Large intestine (tissue), 3 donors: ENCODE data around the gene USP47. TPM values are rescaled to one million over a fixed set of nuclear protein-coding genes. Genes with fewer than 3 reads are reported as not detected.
A peak's percentile ranks its signal among the peaks of the same experiment; 100 is the strongest.

Experiments
- DNase-seq, 2 donors: peaks; one replicate each; pipeline versions ENCODE4 v3.0.0 to v3.0.0-alpha.2; 2013
- H3K27ac ChIP-seq: one replicate; pipeline ENCODE4 v1.5.1; 2013; ENCODE audit warnings: low read length
- H3K27me3 ChIP-seq: 2 replicates; pipeline ENCODE4 v1.6.1; 2013; ENCODE audit warnings: low read length; ENCODE audit not compliant: control insufficient read depth, insufficient read depth
- H3K36me3 ChIP-seq: 2 replicates; pipeline ENCODE4 v1.6.1; 2013; ENCODE audit warnings: low read length; ENCODE audit not compliant: control insufficient read depth, insufficient read depth
- H3K4me1 ChIP-seq: one replicate; pipeline ENCODE4 v1.6.1; 2013; ENCODE audit warnings: low read length; ENCODE audit not compliant: control insufficient read depth, insufficient read depth
- H3K4me3 ChIP-seq: one replicate; pipeline ENCODE4 v1.5.1; 2013; ENCODE audit warnings: low read length
- H3K9me3 ChIP-seq: one replicate; pipeline ENCODE4 v1.6.1; 2013; ENCODE audit warnings: mild to moderate bottlenecking, low read depth, low read length, moderate library complexity; ENCODE audit not compliant: control insufficient read depth
- WGBS: methylation state at CpG from one replicate; pipeline ENCODE4 v1.1.5; 2013; ENCODE audit warnings: low lambda C conversion rate; ENCODE audit not compliant: insufficient coverage; 5-methylcytosine and 5-hydroxymethylcytosine counted together
- polyA plus RNA-seq: library from polyadenylated mRNA; unstranded; fragments of 120-200 nt; gene quantifications from one replicate; pipeline ENCODE4 v1.2.1, GENCODE V29; 2013

USP47 gene
- polyA plus RNA-seq, 1 donor, result 64.1 TPM

DNA sequence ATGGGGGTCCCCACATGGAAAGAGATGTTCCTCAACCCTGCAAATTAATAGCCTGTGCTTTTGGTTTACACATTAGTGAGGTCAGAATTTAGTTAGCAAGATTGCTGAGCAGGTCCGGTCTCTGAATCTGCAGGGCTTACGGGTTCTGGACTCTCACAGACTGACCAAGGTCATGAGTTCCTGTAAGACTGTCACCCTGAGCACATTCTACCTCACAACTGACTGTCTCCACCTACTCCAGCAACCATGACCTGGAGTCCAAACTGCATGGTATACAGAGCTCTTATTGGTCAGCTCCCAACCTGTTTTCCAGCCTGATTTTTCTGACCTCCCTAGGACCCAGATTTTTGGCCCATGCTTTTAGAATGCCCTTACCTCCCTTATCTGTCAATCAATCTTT is 138.4 kb downstream of the USP47 start:
- peaks cover 20% of the 10 kb centered on the region for H3K4me1 ChIP-seq
- no peak overlapping the region for H3K4me3 ChIP-seq
- H3K27ac ChIP-seq, result no peak overlapping the region
- no peaks in the 10 kb centered on the region for H3K9me3 ChIP-seq
- WGBS, result no CpG with 5 or more reads among the region's 2 CpGs
- DNase-seq, result peak in 1 of 2 donors; percentile 23
- no peaks in the 10 kb centered on the region for H3K36me3 ChIP-seq
- peaks cover 2% of the 10 kb centered on the region for H3K27me3 ChIP-seq

DNA sequence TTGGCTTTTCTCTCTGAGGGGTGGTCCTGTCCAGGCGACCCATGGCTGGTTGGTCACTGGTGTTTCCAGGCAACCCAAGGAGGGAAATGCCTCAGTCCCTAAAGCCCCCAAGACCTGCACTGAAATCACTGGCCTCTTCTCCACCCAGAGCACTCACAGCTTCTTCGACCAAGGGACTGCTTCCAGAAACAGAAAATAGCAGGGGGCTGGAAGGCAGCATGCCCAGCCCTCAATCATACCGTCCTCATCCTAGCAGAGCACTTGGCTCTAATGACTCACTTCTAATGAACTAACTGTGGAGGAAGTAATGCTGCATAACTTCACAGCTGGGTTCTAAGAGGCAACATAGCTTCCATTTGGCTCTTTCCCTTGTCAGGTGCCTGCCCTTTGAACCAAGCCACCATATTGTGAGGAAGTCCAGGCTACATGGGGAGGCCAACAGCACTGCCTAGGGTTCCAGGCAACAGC is 139.1 kb downstream of the USP47 start:
- Histone ChIP-seq H3K36me3 (no peaks in the 10 kb centered on the region), H3K27ac (no peak overlapping the region), H3K9me3 (no peaks in the 10 kb centered on the region), H3K27me3 (peaks cover 2% of the 10 kb centered on the region), H3K4me1 (peaks cover 20% of the 10 kb centered on the region), H3K4me3 (no peak overlapping the region)
- WGBS, result no CpG with 5 or more reads among the region's 3 CpGs
- no peak for DNase-seq

DNA sequence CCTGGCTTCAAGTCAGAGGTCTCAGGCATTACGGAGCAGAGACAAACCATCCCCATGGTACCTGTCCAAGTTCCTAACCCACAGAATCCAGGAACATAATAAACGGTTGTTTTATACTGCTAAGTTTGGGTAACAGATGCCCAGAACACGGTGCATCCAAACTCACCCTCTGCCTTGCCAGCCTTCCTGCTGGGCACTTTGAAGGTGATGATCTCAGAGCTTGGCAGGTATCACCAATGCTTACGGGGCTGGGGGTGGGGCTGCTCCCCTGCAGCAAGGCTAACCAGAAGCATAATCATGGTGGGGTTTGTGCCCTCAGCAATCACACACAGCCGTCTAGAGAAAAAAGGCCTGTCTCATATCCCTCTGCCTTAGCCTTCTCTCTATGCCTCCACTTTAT is 139.6 kb downstream of the USP47 start:
- Histone ChIP-seq H3K36me3 (no peaks in the 10 kb centered on the region), H3K4me1 (peaks cover 18% of the 10 kb centered on the region), H3K27ac (no peak overlapping the region), H3K27me3 (peaks cover 2% of the 10 kb centered on the region), H3K9me3 (no peaks in the 10 kb centered on the region), H3K4me3 (no peak overlapping the region)
- no CpG with 5 or more reads among the region's 5 CpGs for WGBS
- DNase-seq, result no peak

DNA sequence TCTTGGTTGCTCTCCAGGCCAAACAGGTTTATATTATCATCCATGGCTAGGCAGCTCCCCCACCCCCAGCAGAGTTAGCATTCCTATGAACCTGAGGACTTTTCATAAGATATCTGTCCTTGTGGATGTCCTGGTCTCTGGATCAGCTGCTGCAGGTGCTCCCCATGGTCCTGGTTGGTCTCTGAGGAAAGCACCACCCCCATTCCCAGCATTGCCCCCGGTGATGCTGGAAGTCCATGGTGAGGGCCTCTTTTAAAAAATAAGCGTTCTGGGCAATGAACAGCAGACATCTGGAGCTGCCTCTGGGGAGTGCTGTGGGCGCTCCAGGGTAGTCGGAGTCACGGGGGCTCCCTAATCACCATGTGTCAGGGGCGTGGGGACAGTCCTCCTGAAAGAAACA is 140.1 kb downstream of the USP47 start:
- H3K4me3 ChIP-seq, result no peak overlapping the region
- peaks cover 2% of the 10 kb centered on the region for H3K27me3 ChIP-seq
- H3K36me3 ChIP-seq, result no peaks in the 10 kb centered on the region
- peaks cover 13% of the 10 kb centered on the region for H3K4me1 ChIP-seq
- no peak overlapping the region for H3K27ac ChIP-seq
- no peak for DNase-seq
- no CpG with 5 or more reads among the region's 6 CpGs for WGBS
- no peaks in the 10 kb centered on the region for H3K9me3 ChIP-seq

DNA sequence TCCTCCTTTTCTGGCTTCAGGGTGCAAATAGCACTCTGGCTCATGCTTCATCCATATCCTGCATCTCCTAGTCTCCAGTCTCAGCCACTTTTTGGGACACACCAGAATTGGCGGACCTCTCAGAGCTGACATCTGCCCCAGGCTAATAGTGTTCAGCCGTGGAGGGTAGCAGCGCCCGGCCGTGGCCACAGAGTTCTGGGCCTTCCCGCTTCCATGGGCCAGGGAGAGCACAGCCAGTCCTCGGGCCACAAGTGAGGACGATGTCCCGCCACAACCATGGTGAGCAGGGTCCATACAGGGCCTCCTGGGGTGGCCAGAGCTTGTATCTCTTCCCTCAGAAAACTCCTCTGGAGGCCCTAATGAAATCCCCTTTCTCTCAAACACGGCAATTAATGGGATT is 140.7 kb downstream of the USP47 start:
- H3K36me3 ChIP-seq, result no peaks in the 10 kb centered on the region
- H3K27me3 ChIP-seq, result peaks cover 2% of the 10 kb centered on the region
- peaks cover 10% of the 10 kb centered on the region for H3K4me1 ChIP-seq
- H3K9me3 ChIP-seq, result no peaks in the 10 kb centered on the region
- no peak for DNase-seq
- no peak overlapping the region for H3K4me3 ChIP-seq
- no peak overlapping the region for H3K27ac ChIP-seq
- no CpG with 5 or more reads among the region's 10 CpGs for WGBS

DNA sequence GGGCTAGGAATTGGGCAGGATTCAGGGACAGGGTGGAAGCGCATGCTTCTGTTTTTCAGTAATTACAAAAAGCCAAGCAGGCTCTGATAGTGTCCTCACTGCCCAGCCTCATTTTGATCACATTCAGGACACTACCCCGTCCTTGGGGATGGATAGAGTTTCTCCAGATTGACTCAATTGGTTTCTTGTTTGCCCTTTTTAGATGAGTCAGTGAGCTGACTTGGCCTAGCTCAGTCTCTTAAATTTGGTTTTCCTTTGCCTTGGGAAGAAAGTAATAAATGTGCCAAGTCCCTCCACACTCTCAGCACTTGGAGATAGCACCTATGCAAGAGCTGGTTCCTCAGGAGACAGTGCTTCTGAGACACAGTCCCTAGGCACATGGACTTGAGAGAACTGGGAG is 141.2 kb downstream of the USP47 start:
- peaks cover 10% of the 10 kb centered on the region for H3K4me1 ChIP-seq
- H3K27ac ChIP-seq, result no peak overlapping the region
- H3K4me3 ChIP-seq, result no peak overlapping the region
- no peak for DNase-seq
- H3K9me3 ChIP-seq, result no peaks in the 10 kb centered on the region
- WGBS, result no CpG with 5 or more reads among the region's 2 CpGs
- no peaks in the 10 kb centered on the region for H3K36me3 ChIP-seq
- H3K27me3 ChIP-seq, result peaks cover 2% of the 10 kb centered on the region

DNA sequence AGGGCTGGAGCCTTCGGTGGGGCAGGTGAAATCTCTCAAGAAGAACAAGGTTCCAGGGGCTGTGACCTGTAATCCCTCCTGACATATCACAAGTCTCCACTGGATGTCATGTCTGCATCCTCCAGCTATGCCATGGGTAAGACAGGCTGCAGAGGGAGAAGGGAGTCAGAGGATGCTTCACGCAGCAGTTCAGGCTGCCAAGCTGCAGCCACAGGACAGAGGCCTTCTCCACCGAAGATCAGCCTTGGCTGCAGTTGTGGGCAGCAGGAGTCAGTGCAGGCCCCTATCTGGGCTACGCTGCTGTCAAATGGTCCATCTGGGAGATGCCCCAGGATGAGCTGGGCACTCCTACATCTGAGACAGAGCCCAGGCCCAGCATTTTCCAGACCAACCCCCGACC is 141.7 kb downstream of the USP47 start:
- Histone ChIP-seq H3K27me3 (peaks cover 2% of the 10 kb centered on the region), H3K4me1 (peaks cover 10% of the 10 kb centered on the region), H3K27ac (no peak overlapping the region), H3K9me3 (no peaks in the 10 kb centered on the region), H3K4me3 (no peak overlapping the region), H3K36me3 (no peaks in the 10 kb centered on the region)
- no peak for DNase-seq
- WGBS, result no CpG with 5 or more reads among the region's 5 CpGs

DNA sequence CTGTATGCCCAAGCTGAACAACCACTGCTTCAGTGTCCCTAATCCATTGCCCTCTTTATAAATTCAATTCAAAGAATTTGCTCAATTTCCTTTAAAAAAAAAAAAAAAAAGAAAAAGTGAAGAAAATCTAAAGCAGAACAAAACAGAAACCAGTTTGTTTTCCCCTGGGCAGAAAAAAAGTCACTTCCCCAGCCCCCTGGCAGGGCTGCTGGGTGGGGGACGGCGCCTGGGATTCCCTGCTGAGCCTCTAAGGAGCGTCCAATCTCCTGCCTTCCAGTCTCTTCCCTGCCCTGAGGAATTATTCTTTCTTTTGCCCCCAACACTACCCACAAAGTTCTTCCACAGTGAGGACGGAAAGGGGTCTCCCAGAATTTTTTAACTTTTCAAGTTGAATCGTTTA is 142.8 kb downstream of the USP47 start:
- DNase-seq, result no peak
- Histone ChIP-seq H3K27me3 (peaks cover 2% of the 10 kb centered on the region), H3K4me1 (peaks cover 4% of the 10 kb centered on the region), H3K9me3 (no peaks in the 10 kb centered on the region), H3K36me3 (no peaks in the 10 kb centered on the region), H3K27ac (no peak overlapping the region), H3K4me3 (no peak overlapping the region)
- WGBS, result no CpG with 5 or more reads among the region's 5 CpGs

DNA sequence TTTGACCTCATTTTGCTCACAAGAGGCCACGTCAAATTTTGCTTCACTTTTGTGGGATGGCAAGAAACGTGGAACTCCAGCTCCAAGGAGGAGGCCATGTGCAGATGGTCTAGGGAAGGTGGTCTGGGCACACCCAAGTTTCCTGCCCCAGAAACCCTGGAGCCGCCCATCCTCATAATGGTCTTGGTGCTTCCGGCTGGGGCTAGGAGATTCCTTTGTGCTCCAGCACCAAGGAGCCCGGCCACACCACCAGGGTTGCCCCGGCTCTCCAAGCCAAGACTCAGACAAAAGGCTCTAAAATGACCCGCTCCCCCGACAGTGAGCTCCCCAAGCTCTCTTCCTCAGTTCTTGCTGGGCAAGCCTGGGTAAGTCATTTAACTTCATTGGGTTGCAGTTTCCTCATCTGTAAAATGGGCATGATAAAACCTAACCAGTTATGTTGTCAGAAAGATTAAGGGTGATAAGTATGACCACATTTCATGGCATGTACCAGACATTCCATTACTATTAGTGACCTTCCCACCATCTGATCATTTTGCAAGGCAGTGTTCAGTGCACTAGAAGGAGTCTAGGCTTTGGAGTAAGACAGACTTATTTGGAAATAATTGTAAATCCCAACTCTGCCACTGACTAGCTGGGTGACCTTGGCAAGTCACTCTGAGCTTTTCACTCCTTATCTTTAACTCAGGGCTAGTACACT is 143.4 kb downstream of the USP47 start:
- Histone ChIP-seq H3K27me3 (peaks cover 2% of the 10 kb centered on the region), H3K27ac (no peak overlapping the region), H3K4me3 (no peak overlapping the region), H3K36me3 (no peaks in the 10 kb centered on the region), H3K4me1 (peaks cover 1% of the 10 kb centered on the region), H3K9me3 (no peaks in the 10 kb centered on the region)
- no CpG with 5 or more reads among the region's 8 CpGs for WGBS
- DNase-seq, result no peak

DNA sequence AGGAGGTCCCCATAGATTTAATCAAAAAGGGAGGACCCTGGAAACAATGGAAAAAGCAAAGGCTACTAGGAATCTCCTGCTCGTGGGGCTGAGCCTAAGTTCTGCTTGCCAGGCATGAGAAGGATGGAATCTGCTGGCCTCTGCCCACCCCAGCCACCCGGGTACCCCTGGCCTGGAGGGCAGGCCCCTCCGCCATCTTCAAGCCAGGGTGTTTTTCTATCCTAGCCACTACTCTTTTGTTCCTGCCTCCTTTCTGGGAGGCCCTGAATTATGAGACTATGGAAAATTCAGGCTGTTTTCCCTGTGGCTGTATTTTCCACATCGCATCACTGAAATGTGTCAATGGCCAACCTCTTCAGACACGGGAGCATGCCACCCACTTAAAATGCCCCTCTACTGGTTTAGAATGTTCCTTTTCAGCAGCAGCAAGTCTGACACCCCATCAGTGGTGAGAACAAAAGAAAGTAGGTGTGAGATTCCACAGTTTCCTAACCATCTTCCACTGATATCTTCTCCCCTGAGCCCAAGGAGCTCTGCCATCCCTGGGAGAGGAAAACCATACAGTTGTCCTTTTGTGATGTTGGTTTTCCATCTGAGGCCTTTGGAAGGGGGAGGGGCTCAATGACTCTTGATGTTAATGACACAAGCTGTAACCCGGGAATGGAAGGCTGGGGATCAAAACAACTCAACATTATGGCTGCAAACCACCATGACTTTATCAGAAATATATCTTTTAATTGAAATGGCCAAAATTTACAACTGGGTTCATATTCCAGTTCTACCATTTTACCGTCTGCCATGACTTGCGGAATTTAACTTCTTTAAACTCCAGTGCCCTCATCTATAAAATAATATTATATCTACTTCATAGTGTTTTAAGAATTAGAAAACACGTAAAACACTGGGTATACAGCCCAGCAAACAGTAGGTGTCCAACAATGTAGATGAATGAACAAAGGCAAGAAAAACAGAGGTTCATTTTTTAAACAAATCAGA is 144.5 kb downstream of the USP47 start:
- Histone ChIP-seq H3K27me3 (no peaks in the 10 kb centered on the region), H3K4me1 (no peaks in the 10 kb centered on the region), H3K9me3 (no peaks in the 10 kb centered on the region), H3K36me3 (no peaks in the 10 kb centered on the region), H3K27ac (no peak overlapping the region), H3K4me3 (no peak overlapping the region)
- 100% methylated on average over 3 of the region's 9 CpGs for WGBS
- no peak for DNase-seq
